NCI-H748 (cell line): Measurements from ENCODE around the gene ZNF175.

Experiments
- DNase-seq: peaks from one replicate; lab custom pipeline; 2025; ENCODE audit not compliant: unreplicated experiment; lab: John Stamatoyannopoulos, UW

The ZNF175 gene

GRCh38 chr19:51549533-51550324 lies 21.4 kb upstream of the ZNF175 start:
- no peak for DNase-seq

GRCh38 chr19:51550848-51551672 lies 20.0 kb upstream of the ZNF175 start:
- no peak for DNase-seq

GRCh38 chr19:51551673-51552432 lies 19.2 kb upstream of the ZNF175 start:
- DNase-seq: no peak

- no peak for DNase-seq
Measured at GRCh38 chr19:51552608-51552995, 18.5 kb upstream of the ZNF175 start.

GRCh38 chr19:51552996-51553725 lies 17.9 kb upstream of the ZNF175 start:
- no peak for DNase-seq

GRCh38 chr19:51559240-51559639 lies 11.8 kb upstream of the ZNF175 start:
- DNase-seq: no peak

GRCh38 chr19:51560339-51560738 lies 10.7 kb upstream of the ZNF175 start:
- no peak for DNase-seq

- DNase-seq: no peak
Measured at GRCh38 chr19:51564791-51565190, 6.3 kb upstream of the ZNF175 start.

- DNase-seq: no peak
Measured at GRCh38 chr19:51565583-51565982, 5.5 kb upstream of the ZNF175 start.

- DNase-seq: no peak
Measured at GRCh38 chr19:51566489-51567100, 4.5 kb upstream of the ZNF175 start.

- DNase-seq: no peak
Measured at GRCh38 chr19:51567583-51567982, 3.5 kb upstream of the ZNF175 start.

GRCh38 chr19:51568456-51568855 lies 2.6 kb upstream of the ZNF175 start:
- no peak for DNase-seq

- DNase-seq: peak; percentile 23
Measured at GRCh38 chr19:51571599-51571998, 516 bp downstream of the ZNF175 start.

- no peak for DNase-seq
Measured at GRCh38 chr19:51572410-51572809, 1.3 kb downstream of the ZNF175 start.

GRCh38 chr19:51572908-51573307 lies 1.8 kb downstream of the ZNF175 start:
- DNase-seq: no peak

GRCh38 chr19:51573331-51573730 lies 2.2 kb downstream of the ZNF175 start:
- DNase-seq: no peak

- no peak for DNase-seq
Measured at GRCh38 chr19:51576850-51577249, 5.8 kb downstream of the ZNF175 start.

GRCh38 chr19:51586103-51586728 lies 15.1 kb downstream of the ZNF175 start:
- DNase-seq: no peak

- DNase-seq: no peak
Measured at GRCh38 chr19:51586799-51587198, 15.7 kb downstream of the ZNF175 start.
